ENCODE results near the gene ATP23.

ATP23 gene

DNA sequence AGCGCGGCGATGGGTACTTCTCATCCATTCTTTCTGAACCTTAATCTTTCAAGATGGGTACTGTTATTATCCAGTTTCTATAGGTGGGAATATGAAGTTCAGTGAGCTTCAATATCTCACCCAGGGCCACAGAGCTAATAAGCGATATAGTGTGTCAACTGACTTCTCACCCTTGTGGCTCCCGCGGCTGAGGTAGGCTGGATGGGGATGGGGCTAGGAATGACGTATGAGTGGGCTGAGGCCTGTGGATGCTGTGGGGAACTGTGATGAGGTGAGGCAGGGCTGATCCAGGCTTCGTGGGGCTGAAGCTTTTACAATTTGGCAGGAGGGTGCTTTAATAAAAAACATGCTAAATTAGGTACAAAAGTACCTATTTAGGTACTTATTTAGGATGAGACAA is 32.9 kb upstream of the ATP23 start:
- DNase-seq: no peak

DNA sequence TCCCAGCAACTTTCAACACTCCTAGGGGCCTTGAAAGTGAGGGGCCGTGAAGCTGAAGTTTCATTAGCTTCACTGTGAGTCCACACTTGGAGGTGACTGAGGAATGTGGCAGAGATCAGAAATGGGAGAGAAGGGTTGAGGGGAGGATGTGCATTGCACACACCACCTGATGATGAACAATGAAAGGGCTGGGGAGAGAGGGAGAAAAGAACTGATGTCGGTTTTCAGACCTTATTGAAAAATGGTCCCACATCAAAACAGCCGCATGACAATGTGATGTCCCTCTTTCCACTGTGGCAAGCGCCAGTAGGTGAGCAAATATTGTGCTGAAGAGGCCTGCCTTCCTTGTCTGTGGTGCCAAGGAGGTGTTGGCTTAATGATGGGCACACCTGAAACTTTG is 32.3 kb upstream of the ATP23 start:
- no peak for DNase-seq

DNA sequence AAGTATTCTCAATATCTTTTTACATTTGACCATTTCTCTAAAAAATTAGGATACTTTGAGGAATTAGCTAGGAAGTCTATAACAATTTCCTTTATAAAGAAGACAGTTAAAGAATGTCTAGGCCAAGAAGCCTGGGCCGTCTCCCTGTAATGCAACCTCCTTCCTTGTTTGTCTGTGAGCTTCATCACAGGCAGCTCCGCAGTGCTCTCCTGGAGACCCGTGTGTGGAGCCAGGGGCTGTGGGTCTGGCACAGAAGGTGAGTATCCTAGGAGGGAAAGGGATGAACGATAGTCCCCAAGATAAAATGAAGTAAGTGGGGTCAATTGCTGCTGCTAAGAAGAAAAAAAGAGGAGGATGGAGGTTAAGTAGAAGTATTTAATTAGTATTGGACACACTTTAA is 31.8 kb upstream of the ATP23 start:
- DNase-seq: no peak

DNA sequence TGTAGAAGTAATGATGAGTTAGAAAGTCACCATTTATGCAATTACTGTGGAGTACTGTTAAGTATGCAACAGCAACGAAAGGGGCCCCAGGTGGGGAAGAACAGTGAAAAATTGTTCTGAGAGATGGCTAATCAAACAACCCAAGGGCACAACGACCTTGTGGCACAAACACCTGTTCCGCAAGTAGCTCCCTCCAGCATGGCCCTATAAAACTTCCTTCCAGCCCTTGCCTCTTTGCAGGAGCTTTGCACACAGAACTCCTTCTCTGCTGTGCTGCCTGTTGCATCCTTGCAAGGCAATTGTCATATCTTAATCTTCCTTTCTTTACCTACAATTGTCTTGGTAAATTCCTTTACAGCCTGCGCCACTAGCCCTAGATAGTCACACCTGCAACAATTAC is 23.2 kb upstream of the ATP23 start:
- no peak for DNase-seq

DNA sequence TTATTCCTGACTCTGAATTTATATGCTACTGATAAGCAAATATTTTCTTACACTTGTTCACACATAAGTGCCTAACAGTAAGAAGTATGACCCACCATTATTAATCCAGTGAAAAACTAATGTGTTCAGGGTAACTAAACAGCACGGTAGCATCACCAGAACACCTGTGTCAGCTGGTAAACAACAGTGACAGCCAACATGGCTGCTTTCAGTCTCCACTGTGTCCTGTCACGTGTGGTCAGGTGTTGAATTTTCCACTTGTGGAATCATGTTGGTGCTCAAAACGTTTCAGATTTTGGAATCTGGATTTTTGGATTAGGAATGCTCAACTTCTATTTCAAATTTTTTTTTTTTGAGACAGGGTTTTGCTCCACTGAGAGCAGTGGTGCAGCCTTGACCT is 14.3 kb upstream of the ATP23 start:
- no peak for DNase-seq

DNA sequence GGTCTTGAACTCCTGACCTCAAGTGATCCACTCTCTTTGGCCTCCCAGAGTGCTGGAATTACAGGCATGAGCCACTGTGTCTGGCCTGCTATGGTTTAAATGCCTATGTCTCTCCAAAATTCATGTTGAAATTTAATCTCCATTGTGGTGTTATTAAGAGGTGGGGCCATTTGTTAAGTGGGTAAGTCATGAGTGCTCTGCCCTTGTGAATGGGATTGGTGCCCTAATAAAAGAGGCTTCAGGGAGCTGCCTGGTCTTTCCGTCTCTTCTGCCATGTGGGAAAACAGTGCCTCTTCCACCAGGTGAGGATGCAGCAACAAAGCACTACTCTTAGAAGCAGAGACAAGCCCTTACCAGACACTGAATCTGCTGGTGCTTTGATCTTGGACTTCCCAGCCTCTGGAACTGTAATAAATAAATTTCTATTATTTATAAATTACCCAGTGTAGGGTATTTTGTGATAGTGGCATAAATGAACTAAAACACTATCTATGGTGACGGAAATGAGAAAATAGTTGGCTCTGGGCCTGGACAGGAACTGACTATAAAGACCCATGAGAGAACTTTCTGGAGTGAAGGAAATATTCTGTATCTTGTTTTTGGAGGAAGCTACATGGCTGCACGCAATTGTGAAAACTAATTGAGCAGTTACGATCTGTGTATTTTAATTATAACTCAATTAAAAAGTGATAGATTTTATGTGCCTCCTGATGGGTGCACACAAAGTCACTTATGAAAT is 12.1 kb upstream of the ATP23 start:
- no peak for DNase-seq

DNA sequence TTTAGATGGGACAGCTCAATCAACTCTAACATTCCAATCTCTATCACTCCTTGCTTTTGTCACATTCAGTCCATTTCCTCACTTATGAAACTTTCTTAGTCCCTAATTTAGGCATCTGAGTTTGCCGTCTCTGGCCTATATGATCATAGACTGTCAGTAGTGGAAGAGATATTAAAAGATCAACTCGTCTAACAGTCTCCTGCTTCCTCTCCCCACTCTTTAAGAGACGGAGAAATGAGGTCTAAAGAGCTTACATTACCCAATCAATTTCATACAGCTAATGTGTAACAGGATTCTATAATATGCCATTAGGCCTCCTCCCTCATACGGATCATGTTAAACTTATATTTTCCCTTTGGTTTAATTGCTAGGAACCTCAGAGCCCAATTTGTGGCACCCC is 6.5 kb upstream of the ATP23 start:
- no peak for DNase-seq

DNA sequence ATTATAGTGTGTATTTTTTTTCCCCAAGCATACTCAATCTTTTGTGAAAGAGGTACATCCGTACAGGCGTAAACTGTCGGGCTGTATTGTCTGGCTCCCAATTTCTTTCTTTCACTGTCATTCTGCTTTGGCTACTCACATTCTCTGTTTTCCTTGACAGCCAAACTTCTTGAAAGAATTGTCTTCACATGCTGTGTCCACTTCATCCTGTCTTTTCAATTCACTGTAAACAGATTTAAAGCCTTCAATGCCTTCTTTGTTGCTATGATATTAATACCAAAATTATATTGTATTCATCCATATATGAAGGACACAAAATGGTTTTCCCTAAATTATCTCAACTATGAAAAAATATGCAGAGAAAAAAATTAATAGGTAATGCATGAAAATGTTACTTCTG is 6.0 kb upstream of the ATP23 start:
- no peak for DNase-seq

DNA sequence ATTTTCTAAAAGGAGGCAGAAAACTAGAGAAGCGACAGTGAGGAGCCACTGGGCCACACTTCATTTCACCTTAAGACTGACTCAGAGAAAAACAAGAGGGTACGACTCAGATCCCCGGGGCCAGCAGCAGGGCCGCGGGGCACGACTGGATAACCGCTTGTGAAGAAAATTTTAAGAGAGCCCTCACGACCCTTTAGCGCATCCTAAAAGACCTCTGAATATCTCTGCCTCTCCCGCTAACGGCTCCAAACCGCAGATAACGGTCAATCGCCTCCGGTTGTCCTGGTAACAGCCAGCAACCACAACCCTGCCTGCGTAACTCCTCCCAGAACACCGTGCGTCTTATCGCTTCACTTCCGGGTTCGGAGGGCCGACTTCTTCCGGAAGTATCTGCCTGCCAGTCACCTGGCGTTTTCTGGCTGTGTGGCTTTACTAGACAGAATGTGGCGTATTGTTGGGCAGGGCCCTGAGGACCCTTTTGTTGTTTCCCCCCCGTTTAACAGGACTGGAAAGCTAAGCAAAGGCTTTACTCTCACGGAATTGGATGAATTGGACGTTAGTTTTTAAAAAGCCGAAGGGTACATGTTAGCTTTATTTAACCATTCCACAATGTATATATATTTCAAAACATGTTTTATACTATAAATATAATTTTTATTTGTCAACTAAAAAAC is 5.4 kb upstream of the ATP23 start:
- peak; percentile 88 to 95 for DNase-seq

DNA sequence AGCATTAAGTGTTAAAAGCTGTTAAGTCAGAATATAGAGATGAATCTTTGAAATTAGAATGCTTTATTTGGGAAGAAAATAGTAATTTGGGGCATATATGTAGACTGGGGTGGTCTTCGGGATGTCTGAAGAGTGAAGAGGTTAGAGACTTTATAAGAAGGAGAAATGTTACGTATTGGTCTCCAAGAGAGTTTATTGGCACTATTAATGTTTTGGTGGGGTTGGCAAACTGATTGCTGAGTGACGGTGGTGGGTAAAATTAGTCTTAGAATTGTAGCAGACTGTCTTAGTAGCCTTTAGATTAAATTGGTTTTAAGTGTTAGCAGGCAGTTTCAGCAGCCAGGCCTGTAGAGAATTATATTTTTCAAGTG is 4.9 kb upstream of the ATP23 start:
- DNase-seq: no peak

DNA sequence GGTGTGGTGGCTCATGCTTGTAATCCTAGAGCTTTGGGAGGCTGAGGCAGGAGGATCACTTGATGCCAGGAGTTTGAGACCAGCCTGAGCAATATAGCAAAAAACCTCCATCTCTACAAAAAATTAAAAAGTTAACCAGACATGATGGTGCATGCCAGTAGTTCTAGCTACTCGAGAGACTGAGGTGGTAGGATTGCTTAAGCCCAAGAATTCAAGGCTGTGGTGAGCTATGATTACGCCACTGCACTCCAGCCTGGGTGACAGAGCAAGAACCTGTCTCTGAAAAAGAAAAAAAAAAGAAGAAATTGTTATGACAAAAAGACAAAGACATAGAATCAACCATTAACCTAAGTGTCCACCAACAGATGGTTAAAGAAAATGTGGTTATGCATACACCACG is 2.1 kb upstream of the ATP23 start:
- DNase-seq: no peak

DNA sequence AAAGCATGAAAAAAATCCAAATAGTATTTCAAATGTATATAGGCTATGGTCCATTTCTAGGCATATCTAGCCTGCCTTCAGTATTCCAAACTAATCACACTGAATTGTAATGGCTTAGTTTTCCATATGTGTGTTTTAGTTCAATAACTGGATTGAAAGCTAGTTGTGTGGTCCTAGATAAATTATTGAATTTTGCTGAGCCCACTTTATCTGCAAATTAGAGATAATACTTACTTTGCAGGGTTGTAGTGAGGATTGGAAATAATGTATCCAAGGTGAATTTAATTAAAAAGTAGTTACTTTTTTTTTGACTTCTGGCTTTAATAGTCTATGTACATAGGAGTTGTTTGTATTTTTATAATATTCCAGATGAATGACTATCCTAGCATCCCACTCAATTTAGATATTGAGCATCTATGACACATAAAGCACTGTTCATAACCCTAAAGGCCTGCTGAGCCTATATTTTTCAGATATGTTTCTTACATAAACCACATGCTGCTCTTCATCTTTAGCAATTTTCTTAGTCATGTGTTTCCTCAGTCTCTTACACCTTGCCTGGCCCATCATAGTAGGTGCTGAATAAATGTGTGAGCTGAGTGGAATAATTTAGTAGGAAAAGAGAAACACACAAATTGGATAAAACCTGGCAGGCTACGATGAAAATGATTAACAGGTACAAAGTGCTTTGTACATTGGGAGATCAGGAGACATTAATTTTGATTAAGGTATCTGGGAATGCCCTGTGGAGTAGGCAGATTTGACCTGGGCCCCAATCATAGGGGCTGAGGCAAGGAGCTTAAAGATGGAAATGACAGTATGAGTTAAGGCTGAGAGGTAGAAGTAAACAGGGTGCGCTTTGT is 1.1 kb upstream of the ATP23 start:
- DNase-seq: no peak

DNA sequence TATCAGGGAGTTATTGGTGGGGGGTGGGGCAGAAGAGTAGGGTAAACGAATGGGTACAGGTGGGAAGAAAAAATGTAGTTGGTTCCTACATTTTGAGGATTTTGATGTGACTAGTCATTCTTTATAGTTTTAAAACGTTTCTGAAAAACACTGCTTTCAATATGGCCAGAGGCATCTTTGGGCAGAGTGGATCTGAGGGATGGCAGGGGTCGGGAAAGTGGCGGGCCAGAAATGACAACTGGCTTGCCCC is 527 bp upstream of the ATP23 start:
- no peak for DNase-seq

DNA sequence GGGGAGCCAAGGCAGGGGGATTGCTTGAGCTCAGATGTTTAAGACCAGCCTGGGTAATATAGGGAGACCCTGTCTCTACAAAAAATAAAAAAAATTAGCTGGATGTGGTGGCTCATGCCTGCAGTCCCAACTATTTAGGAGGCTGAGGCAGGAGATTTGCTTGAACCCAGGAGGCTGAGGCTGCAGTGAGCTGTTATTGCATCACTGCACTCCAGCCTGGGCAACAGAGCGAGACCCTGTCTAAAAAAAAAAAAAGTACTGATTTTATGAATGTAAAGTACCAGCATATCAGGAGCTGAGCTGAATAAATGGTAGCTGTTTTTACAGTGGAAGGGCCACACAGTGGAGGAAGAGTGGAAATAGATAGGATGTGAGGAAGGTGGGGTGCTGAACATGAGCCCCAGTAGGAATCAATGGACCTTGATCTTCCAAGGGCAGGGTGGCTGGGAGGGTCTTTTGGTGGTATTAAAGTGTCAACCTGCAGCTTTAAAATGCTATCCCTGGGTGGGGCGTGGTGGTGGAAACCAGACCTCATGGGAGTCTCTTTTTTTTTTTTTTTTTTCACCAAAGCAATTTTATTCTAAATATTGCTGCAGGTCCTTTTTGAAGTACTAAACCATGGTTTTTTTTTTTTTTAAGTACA is 2.2 kb downstream of the ATP23 start:
- DNase-seq: no peak

DNA sequence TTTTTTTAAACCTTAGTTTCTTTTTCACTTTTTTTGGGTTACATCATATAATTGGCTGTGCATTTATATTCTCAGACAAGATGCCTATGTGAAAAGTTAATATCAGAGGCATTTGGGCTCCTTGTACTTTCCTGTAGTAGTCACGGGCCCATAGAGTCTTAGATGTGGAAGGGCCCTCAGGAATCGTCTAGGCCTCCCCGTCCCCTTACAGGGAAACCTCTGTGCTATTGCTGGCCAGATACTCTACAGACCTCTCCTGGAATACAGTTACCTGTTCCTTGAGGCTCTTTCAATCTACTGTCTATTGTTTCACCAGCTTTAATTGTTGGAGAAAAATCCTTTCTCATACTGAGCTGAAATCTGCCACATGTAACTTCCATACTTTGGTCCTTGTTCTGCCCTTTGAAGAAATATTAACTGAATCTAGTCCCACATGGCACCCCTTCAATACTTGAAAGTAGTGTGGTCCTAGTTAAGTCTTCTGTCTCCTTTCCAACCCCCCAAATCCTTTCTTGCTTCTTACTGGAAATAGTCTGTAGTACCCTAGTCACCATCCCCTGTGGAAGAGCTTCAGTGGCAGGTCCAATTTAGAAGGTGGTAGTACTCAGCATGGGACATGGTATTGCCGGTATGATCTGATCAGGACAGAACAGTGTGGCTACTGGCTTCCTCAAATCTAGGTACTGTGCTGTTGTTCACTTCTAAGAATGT is 3.1 kb downstream of the ATP23 start:
- DNase-seq: no peak

DNA sequence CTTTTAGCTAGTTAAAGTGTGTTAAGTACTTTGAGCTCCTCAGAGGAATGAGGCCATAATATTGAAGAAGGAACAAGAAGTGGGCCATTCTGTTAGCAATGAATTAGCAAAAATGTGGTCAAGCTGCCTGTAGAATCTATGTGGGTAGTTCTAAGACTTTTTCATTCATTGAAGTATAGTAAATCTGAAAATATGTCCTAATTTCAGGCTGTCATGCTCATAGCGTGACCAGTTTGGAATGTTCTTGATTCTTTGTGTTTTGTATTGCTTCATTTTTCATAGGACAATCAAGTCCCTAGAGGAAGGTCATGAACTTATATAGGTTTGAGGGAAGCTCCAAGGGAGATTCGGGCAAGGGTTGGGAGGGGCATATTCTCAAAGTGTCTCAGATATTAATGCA is 11.4 kb downstream of the ATP23 start:
- no peak for DNase-seq

DNA sequence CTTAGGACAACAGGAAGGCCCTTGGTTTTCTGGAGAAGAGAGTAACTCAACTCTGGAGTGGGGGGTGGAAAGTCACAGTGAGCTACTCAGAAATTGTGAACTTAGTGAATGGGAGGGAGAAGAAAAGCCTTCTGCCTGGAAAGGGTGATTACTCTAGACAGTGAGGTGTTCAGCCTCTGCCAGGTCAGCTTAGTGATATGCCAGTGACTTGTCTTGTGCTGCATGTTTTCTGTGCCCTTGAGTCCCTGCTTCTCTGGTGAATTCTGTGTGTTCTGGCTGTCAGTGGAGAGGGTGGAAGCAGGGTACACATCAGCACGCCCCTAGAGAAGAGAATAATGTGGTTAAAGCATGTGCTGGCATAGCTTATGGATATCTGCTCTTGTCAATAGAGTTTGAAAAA is 13.4 kb downstream of the ATP23 start:
- DNase-seq: no peak

DNA sequence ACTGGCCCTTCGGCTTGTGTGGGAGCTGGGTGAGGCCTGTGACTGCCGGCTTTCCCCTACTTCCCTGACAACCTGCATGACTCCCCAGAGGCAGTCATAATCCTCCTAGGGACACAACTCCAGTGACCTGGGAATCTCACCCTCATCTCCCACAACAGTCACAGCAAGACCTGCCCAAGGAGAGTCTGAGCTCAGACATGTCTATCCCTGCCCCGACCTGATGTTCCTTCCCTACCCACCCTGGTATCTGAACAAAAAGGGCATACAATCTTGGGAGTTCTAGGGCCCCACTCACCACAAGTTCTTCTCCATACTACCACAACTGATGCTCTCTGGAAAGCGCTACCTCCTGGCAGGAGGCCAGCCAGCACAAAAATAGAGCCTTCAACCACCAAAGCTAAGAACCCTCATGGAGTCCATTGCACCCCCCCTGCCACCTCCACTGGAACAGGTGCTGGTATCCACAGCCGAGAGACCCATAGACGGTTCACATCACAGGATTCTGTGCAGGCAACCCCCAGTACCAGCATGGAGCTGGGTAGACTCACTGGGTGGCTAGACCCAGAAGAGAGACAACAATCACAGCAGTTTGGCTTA is 16.8 kb downstream of the ATP23 start:
- DNase-seq: no peak

DNA sequence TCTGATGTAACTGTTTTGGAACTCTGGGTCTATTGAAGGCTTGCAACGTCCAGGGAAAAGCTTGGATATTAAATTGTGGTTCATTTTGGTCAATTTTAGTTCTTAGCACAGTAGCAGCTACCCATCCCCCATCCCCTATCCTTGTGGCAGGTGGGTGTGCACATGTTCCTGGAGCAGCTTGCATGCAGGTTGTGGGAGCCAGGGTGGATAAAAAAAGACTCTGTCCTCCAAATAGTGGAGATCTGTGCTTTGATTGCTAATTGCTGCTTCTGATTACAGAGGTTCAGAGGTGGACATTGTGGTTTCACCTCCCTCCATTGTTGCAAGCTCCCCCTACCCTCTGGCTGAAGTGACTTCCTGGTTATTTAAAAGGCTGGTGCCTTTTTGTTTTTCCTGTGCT is 23.1 kb downstream of the ATP23 start:
- no peak for DNase-seq

DNA sequence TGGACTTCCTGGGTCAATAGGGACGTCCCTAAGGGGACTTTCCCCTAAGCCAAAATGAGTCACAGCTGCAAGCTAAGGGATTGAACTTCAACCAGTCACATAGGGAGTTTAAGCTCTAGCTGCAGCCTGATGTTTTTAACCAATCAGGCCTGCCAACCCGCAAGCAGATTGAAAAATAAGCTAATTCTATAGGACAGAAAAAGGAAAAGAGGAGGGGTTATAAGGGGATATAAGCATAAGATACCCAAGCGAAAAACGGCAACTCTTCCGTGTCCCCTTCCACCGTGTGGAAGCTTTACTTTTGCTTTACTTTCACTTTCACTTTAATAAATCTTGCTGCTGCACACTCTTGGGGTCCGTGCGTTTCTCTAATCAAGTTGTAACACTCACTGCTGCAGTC is 24.4 kb downstream of the ATP23 start:
- DNase-seq: no peak

DNA sequence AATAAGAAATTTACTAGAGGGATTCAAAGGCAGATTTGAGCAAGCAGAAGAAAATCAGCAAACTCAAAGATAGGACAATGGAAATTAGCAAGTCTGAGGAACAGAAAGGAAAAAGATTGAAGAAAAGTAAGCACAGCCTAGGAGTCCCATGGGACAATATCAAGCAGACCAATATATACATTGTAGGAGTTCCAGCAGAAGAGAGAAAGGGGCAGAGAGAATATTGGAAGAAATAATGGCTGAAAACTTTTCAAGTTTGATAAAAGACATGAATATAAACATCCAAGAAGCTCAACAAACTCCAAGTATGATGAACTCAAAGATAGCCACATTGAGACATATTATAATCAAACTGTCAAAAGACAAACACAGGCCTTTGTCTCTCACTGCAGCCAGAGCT is 25.2 kb downstream of the ATP23 start:
- no peak for DNase-seq

DNA sequence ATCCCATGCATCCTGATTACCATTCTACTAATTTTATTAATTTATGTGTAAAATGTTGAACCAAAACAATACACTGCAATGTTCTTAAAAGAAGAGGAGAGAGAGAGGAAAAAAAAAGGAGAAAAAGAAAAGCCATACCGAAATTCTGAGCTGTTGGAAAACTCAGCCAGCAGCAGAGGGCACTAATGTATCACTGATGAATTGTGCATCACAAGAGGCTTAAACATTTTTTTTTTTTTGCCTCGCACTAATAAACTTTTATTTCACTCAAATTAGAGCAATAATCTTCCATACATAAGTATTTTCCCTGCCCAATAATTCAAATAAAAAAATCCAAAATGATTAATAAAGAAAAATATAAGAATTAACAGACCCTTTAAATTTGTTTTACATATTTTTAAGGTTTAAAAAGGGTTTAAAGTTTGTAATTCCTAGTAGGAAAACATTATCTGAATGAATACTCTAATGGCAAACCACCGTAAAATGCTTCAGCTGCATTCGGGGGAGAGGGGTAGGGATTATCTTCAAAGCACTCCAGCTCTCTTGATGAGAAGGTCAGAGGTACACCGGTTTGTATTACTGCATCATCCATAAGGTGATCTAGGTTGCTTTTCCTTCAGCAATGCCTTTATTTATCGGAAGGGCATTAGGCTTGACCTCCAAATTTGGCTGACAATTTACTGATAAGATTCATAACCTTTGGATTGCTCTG is 41.9 kb downstream of the ATP23 start:
- peak; percentile 52 to 53 for DNase-seq
